Measurements from ENCODE around the gene C11orf24.
"Not testable (repeated sequence)": the region's sequence is repeated elsewhere in the genome, so short reads cannot be mapped to it uniquely, and the experiment has no call there.

Gene C11orf24

DNA sequence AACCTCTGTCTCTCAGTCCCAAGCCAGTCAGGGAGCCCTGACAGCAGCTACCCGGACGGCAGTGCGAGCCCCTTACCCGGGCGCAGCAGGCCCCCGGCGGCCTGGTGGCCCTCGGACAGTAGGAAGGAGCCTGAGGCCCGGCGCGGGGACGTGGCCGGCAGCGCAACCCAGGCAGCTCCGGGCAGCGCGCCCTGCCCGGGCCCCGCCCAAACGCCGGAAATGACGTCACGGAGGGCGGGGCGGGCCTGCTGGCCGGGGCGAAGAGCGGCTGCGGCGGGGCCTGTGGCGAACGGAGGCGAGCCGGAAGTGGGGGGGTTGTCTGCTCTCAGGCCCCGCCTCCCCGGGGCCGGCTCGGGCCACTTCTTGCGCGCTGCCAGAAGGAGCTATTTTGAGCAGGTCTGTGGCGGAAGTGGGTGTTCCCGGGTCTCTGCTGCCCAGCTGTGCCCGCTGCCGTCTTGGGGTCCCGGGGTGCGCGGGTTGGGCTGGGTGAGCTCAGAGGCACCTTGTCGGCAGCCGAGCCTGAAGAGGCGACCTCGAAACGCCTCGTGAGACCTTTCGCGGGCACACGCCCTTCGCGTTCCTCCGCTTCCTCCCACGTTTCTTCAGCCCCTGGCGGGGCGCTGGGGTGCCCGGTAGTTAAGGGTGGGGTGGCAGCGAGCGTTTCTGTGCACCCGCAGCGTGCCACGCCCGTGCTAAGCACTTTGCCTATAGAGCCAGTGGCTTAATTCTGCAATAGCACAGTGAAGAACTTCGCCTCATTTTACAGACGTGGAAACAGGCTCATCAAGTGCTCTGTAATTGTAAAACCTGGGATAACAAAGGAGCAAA lies at the start of gene C11orf24:
TSS of gene C11orf24 (minus strand) at position 193 of the 828 bp plus-strand sequence. CDS start 8,206 bp downstream, outside the sequence.
- peak; percentile 94 for DNase-seq

- no peak for DNase-seq
These were observed 45.5 kb upstream of the C11orf24 start for GRCh38 chr11:68317147-68317785.

GRCh38 chr11:68315171-68315920 lies 43.6 kb upstream of the C11orf24 start:
- DNase-seq = no peak

- no peak for DNase-seq
These were observed 42.7 kb upstream of the C11orf24 start for GRCh38 chr11:68314203-68315170.

DNA sequence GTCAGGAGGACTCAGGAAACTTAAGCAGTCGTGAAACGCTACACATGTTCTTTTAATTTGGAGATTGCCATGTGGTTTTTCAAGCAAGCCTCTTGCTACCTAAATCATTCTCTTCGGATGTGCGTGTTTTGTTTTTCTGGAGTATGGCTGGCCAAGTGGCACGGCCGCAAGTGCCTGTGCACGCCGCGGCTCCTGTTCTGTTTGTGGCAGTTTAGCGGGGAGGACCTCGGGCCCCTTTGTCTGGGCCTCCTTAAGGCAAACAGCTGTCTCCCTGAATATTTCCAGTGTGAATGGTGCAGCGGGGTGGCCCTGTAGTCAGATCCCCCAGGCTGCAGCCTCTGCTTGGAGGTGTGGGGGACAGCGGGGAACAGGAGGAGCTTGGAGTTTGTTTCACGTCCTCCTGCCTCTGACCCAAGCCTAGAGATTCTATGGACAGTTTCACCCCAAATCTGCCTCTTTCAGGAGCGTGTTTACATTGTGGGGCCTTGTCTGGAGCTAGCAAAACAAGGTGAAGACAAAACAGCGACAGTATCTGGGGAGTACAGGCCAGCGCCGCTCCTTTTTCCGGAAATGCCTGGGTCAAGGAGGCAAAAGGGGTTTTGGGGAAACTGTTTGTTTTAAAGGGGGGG lies 41.9 kb upstream of the C11orf24 start:
- no peak for DNase-seq

GRCh38 chr11:68312780-68313573 lies 41.2 kb upstream of the C11orf24 start:
- peak; percentile 41 for DNase-seq

DNA sequence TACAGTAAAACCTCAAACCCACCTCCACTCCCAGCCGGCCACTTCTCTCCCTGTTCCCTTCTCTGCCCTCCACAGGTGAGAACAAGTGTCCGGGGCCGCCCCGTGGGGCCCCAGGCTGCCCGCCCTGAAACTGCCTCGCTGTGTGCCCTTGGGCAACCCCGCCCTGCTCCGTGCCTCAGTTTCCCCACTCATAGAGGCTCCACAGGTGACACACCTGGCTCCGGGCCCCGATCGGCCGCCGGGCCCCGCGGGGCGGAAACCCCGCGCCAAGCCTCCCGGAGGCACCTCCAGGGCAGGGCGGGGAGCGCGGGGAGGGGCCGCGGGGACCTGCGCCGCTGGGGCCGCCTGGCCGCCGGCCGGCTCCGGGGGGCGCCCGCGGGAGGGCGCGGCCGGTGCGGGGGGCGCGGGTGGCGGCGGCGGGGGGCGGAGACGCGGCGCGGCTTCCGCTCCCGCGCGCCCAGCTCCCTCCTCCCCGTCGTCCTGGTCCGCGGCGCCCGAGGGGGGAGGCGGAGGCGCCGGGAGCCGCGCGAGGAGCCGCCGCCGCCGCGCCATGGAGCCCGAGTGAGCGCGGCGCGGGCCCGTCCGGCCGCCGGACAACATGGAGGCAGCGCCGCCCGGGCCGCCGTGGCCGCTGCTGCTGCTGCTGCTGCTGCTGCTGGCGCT lies 40.5 kb upstream of the C11orf24 start, which contains the start of gene LRP5:
TSS of gene LRP5 (plus strand) at position 475 of the 663 bp plus-strand sequence. CDS start at position 599, 124 bp downstream.
- DNase-seq = no peak

GRCh38 chr11:68311160-68312116 lies 39.7 kb upstream of the C11orf24 start:
- DNase-seq = no peak

GRCh38 chr11:68309621-68310185 lies 37.9 kb upstream of the C11orf24 start:
- DNase-seq = no peak

GRCh38 chr11:68308068-68308467 lies 36.3 kb upstream of the C11orf24 start:
- no peak for DNase-seq

- DNase-seq = no peak
These were observed 34.9 kb upstream of the C11orf24 start for GRCh38 chr11:68306636-68307035.

DNA sequence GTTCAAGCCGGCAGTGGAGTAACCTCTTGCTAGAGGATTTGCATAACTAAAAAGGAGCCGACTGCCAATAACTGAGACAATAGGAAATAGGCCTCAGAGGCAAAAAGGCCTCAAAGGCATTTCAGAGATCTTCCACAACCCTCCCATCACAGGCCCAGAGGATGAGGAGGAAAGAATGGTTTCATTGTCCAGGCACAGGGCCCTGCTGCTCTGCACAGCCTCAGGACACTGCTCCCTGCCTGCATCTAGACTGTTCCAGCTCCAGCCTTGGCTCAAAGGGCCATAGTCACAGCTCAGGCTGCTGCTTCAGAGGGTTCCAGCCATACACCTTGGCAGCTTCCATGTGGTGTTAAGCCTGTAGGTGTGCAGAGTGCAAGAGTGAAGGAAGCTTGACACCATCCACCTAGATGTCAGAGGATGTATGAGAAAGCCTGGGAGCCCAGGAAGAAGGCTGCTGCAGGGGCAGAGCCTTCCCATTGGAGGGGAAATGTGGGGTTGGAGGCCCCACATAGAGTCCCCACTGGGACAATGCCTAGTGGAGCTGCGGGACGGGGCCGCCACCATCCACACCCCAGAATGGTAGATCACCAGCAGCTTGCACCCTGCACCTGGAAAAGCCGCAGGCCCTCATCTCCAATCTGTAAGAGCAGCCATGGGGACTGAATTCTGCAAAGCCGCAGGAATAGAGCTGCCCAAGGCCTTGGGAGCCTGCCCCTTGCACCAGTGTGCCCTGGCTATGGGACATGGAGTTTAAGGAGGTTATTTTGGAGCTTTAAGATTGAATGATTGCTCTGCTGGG lies 32.4 kb upstream of the C11orf24 start:
- no peak for DNase-seq

DNA sequence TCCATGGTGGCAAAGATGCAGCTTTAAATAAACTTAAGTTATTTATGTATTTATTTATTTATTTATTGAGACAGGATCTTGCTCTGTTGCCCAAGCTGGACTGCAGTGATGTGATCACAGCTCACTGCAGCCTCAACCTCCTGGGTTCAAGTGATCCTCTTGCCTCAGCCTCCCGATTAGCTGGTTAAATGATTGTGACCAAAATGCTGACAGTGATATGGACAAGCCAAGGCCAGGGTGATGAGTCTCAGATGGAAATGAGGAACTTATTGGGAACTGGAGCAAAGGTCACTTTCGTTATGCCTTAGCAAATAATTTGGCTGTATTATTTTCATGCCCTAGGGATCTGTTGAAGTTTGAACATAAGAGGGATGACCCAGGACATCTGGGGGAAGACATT lies 31.3 kb upstream of the C11orf24 start:
- no peak for DNase-seq

- DNase-seq = no peak
These were observed 30.9 kb upstream of the C11orf24 start for GRCh38 chr11:68302670-68303069.

DNA sequence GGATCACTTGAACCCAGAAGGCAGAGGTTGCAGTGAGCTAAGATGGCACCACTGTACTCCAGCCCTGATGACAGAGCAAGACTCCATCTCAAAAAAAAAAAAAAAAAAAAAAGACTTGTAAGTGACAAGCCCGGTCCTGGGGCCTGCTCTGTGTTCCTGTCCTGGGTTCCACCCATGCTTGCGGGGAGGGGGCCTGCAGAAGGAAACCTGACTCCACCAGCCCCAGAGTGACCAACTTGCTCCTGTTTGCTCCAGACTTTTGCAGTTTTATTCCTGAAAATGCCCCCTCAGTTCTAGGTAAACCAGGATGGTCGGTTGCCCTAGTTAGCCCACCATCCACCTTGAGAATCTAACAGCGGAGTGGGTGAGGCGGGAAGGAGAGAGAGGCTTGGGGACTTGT lies 30.5 kb upstream of the C11orf24 start:
- DNase-seq = no peak

DNA sequence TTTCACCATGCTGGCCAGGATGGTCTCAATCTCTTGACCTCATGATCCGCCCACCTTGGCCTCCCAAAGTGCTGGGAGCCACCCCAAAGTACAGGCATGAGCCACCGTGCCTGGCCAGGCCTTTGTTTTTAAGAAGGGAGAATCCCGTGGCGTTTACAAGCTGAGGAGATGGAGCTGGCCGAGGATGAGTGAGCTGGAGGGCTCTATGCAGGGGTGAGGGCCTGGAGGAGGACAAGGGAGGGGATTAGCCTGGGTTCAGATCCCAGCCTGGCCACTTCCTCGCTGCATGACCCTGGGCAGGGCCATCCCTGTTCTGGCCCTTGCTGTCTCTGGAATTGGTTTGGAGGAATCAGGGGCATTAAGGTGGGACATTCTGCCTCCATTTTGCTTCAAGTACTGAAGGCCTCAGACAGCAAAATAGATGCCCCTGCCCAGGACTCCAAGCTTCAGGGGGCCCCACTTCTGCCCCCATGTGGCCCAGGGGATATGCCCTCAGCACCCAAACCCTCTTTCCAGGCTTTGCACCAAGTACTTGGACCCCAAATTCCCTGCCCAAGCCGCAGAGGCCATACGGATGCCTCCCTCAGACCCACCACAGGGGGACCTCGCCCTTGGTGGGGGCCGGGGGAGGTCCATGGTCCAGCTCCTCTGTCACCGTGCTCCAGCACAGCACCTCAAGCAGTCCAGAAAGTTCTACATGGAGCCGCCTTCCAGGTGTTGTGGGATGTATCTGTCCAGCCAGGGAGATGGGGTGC lies 28.5 kb upstream of the C11orf24 start:
- DNase-seq = no peak

DNA sequence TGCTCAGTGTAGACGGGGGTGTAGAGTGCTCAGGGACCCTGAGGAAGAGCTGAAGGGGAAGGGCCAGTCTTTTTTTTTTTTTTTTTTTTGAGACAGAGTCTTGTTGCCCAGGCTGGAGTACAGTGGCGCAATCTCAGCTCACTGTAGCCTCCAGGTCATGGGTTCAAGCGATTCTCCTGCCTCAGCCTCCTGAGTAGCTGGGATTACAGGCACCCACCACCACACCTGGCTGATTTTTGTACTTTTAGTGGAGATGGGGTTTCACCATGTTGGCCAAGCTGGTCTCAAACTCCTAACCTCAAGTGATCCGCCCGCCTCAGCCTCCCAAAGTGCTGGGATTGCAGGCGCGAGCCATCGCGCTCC lies 27.7 kb upstream of the C11orf24 start:
- DNase-seq = not testable (repeated sequence)
